Stimulated activated CD8-positive, alpha-beta memory T cell treated with anti-CD3 and anti-CD28 coated beads, Interleukin-2, amount 100 ng/mL, for 48 hours (primary cell): ENCODE results near the gene MINPP1.
A peak's percentile ranks its signal among the peaks of the same experiment; 100 is the strongest.
"Not testable (repeated sequence)": the region's sequence is repeated elsewhere in the genome, so short reads cannot be mapped to it uniquely, and the experiment has no call there.

Source experiments
- DNase-seq, 2 donors: peaks; one replicate each; pipeline ENCODE4 v3.0.0-alpha.2; 2020; ENCODE audit warnings: low read depth in 2 of 2

The MINPP1 gene

GRCh38 chr10:87504640-87505365, at the start of gene MINPP1:
Gene MINPP1, plus strand, starts transcription at chr10:87504893. Its CDS starts 23 bp downstream, at chr10:87504916.
- peak; percentile 84 to 87 for DNase-seq

- not testable (repeated sequence) for DNase-seq
These were observed 48.0 kb upstream of the MINPP1 start for GRCh38 chr10:87456586-87457220.

DNA sequence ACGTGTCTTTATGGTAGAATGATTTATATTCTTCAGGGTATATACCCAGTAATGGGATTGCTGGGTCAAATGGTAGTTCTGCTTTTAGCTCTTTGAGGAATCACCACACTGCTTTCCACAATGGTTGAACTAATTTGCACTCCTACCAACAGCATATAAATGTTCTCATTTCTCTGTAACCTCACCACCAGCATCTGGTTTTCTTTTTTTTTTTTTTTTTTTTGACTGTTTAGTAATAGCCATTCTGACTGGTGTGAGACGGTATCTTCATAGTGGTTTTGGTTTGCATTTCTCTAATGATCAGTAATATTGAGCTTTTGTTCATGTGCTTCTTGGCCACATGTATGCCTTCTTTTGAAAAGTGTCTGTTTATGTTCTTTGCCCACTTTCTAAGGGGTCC, 42.9 kb upstream of the MINPP1 start:
- DNase-seq, result not testable (repeated sequence)

DNA sequence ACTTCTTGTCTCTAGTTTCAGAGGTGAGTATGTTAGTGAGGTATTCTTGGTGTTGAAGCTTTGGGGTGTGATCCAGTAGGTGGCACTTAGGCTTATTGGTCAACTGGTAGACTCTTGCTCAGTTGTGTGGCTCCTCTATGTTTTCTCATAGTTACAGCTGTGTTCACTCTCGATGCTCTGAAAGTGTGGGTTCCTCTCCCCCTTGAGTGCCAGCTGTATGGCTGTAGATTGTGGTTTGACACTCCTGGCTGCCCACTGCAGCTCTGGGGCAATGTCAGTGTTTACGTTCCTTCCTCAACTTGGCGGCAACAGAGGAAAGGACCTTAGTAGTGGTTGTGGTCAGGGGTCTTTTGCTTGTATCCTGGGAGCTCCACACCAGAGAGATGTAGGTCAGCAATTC, 37.8 kb upstream of the MINPP1 start:
- DNase-seq, result not testable (repeated sequence)

DNA sequence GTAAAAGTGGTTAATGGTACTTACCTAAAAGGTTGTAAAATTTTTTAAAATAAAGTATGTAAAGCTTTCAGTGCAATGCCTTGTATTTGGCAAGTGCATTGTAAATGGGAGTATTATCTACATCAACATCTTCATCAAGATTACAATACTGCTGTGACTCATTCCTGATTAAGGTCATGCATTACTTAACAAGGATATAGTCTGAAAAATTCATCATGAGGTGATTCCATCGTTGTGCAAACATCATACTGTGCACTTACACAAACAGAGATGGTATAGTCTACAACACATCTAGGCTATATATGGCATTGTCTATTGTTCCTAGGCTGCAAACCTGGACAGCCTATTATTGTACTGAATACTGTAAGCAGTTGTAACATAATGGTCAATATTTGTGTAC, 16.0 kb upstream of the MINPP1 start:
- DNase-seq, result not testable (repeated sequence)

- DNase-seq, result not testable (repeated sequence)
These were observed 14.4 kb upstream of the MINPP1 start for GRCh38 chr10:87490285-87490684.

DNA sequence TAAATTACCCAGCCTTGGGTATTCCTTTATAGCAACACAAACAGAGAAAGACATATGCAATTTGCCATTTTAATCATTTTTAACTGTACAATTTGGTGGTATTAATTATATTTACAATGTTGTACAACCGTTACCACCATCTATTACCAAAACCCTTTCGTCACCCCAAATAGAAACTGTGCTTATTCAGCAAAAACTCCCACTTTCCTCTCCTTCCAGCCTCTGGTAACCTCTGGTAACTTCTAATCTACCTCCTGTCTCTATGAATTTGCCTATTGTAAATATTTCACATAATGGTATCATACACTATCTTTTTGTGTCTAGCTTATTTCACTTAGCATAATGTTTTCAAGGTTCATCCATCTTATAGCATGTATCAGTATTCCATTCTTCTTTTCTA, 12.2 kb upstream of the MINPP1 start:
- DNase-seq, result not testable (repeated sequence)

DNA sequence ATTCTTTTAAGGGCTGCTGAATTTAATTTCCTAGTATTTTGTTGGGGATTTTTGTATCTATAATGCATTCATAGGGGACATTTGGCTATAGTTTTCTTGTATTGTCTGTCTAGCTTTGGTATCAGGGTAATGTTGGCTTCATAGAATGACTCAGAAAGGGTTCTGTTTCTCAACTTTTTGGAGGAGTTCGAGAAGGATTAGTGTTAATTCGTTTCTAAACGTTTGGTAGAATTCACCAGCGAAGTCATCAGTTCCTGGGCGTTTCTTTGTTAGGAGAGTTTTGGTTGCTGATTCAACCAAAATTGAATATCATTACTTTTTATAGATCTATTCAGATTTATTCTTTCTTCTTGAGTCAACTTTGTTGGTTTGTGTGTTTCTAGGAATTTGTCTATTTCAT, 9.2 kb upstream of the MINPP1 start:
- DNase-seq, result not testable (repeated sequence)

DNA sequence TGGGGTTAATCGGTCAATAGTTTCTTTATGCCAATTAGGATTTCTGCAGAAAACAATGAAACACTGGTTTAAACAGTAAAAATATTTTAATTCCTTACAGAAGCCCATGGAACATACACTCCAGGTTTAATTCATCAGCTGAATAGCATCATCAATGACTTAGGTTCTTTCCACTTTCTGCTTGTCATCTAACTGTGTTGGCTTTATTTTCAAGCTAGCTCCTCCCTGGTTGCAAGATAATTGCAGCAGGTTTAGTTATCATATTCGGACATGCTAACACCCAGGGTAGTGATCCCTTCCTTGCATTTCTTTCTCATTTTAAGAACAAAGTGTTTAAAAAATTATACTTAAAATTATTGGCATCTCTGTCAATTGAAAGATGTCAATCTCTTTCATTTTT, 7.3 kb upstream of the MINPP1 start:
- not testable (repeated sequence) for DNase-seq

- not testable (repeated sequence) for DNase-seq
These were observed 6.4 kb upstream of the MINPP1 start for GRCh38 chr10:87498106-87498789.

DNA sequence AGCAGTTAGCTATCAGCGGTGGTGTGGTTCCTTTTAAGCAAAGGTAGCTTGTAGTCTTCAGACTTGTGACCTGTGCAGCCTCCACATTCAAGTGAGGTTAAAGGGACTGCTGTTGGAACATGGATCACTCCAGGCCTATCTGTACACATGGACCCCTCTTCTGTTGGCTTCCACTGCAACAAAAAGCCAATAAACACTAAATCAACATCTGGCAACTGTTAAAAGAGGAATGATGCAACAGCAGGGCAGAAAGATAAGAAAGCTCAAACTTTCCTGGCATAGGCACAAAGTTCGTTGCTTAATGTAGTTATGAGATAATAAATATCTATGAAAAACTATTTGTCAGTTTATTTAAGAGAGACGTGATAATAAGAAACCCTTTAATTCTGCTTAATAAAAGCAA, 4.0 kb upstream of the MINPP1 start:
- no peak for DNase-seq

GRCh38 chr10:87503401-87503800, 1.3 kb upstream of the MINPP1 start:
- no peak for DNase-seq

DNA sequence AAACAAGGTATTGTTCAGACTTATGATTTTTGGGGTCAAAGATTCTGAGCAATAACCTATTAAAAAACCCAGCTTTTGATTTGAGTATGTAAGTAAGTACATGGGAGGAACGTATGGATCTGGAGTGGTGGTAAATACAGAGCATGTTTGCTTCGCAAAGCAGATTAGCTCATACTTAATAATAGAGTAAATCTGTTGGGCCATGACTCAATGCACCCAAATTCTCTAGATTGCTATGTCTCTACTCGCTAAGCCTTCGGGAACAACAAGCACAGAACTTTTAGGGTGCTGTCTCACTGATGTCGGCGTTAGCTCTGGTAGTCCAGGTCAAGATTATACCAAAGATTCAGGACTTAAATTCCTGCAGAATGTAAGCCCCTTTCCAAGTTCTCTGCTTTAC, 807 bp upstream of the MINPP1 start:
- DNase-seq, result no peak

DNA sequence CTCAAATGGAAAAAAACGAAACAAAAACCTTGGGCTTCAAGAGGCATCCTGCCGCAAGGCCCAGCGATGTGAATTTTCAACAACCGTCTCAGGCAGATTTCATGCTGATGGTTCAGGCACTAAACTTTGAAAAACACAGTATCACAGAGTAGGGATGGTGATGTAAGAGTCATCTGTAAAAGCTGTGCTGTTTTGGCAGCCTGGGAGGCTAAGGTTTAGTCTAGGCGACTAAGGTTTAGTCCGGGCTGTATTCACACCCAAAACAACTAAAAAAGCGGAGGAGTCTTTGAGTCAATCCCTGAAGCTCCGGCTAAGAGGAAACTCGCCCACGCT, 420 bp upstream of the MINPP1 start:
- DNase-seq, result no peak

DNA sequence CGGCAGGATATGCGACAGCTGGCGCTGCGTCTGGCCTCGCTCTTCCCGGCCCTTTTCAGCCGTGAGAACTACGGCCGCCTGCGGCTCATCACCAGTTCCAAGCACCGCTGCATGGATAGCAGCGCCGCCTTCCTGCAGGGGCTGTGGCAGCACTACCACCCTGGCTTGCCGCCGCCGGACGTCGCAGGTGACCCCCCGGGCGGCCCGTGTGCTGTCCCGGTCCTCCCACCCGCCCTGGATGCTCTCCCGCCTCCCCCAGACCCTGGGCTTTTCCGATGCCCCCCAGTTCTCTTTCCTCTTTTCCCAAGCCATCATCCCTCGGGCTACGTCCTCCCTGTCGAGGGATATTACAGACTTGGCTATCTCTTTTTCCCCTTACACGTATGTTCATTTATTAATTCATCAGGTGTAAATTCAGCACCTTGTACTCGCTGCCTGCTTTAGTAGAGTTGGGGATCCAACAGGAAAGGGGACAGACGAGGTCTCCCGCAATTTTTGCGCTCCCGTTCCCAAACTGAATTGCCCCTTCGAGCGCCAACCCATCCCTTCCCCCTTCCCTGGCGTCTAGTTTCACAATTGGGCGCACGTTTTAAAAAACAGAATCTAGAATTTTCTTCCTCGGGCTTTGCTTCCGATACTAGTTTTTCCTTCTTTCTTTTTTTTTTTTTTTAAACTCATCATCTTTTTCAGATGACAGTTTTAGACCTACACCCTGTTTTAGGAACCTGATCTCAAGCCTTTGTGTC, 846 bp downstream of the MINPP1 start:
- DNase-seq, result peak; percentile 26 to 30

- DNase-seq, result no peak
These were observed 2.3 kb downstream of the MINPP1 start for GRCh38 chr10:87506956-87507355.

DNA sequence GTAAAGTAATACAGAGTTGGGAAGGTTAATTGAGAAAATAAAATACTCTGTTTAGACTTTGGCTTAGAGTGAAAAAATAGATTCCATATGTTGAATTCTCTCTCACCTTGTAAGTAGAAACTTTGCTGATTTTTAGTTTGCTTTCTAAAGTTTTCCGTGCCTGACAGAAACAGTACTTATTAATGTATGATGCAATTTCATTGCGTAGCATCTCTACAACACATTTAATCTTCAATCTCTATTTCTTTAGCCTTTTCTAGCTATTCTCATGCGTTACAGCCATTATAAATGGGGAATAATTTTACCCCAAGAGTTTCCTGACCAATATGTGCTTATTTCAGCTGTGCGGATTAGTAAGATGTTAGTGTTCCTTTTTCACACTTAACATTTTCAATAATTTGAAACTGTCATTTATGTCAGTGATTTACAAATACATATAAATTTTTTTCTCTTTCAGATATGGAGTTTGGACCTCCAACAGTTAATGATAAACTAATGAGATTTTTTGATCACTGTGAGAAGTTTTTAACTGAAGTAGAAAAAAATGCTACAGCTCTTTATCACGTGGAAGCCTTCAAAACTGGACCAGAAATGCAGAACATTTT, 3.3 kb downstream of the MINPP1 start:
- no peak for DNase-seq

- DNase-seq, result no peak
These were observed 4.1 kb downstream of the MINPP1 start for GRCh38 chr10:87508837-87509236.

- no peak for DNase-seq
These were observed 5.3 kb downstream of the MINPP1 start for GRCh38 chr10:87510025-87510424.

- DNase-seq, result no peak
These were observed 6.8 kb downstream of the MINPP1 start for GRCh38 chr10:87511526-87511925.

DNA sequence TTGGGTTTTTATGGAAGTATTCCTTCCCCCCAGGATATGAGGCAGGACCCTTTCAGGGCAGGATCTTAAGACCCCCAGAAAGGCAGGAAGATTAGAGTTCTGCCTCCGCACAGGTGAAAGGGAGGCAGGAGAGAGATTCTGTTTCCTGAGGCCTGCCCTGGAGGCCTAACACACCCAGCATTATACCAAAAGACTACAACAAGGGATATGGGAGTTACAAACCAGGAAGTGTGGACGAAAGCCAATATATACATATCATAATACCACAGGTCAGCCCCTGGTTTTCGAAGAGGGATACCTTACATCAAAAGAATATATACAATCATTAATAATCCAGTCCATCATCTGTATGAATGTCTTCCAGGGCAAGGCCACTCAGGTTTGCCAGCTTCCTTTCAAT, 14.2 kb downstream of the MINPP1 start:
- DNase-seq, result no peak

DNA sequence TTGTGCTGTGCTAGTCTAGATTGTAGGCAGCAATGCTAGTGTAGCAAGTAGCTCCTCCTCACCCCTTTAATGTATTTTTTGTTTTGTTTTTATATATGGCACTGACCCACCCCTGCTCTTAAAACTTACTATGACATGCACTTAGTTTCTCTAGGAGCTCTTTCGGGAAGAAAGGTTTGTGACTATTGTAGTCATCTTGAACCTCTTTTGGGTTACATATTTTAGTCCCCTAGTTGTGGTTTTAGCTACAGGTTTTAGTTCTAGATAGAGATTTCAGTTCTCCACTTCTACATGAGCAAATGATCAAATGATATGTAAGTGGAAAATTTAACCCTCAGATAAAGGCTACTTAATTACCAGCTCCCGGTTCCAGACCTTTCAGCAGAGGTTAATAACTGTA, 14.9 kb downstream of the MINPP1 start:
- DNase-seq, result no peak
